ENCODE measurements around the gene PRDM16. TPM values are rescaled to one million over a fixed set of nuclear protein-coding genes. Genes with fewer than 3 reads are reported as not detected.

Gene PRDM16
- total and polyA plus RNA-seq, 2 experiments from 2014 or later: 0.14 to 0.16 TPM

DNA sequence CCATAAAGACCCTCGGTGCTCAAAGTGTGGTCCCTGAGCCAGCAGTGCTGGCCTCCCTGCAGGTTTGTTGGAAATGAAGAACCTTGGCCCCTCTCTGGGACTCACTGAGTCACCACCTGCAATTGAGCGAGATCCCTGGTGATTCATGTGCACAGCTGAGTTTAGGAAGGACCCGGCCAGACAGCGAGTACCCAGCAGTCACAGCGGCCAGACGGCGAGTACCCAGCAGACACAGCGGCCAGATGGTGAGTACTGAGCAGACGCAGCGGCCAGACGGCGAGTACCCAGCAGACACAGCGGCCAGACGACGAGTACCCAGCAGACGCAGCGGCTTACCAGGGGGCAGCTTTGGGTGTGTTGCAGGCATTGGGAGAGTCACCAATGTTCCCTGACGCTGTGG lies 123.8 kb downstream of the PRDM16 start:
- Histone ChIP-seq H3F3A (replicated peaks; ENCODE audit: low read depth) (no peaks in the 10 kb centered on the region), H3K27me3 (ENCODE audit: insufficient read depth) (no peaks in the 10 kb centered on the region), H3K79me2 (replicated peaks; ENCODE audit: insufficient read depth) (no peaks in the 10 kb centered on the region), H3K4me3 (no peak overlapping the region), H3K9me2 (ENCODE audit: insufficient read depth) (no peaks in the 10 kb centered on the region), H4K20me1 (replicated peaks; ENCODE audit: insufficient read depth) (no peaks in the 10 kb centered on the region), H3K4me1 (ENCODE audit: insufficient read depth) (no peaks in the 10 kb centered on the region), H3K27ac (ENCODE audit: low read depth) (no peak overlapping the region), H3K36me3 (ENCODE audit: insufficient read depth) (no peaks in the 10 kb centered on the region), H3K4me2 (no peak overlapping the region), H2AFZ (no peak overlapping the region)
- DNase-seq (ENCODE audit: low spot score) (no peak), ATAC-seq (no peak)
- Mint-ChIP-seq H3K4me3 (no peak overlapping the region), H3K27me3 (ENCODE audit: insufficient read depth, low read depth, poor library complexity) (peaks cover 8% of the 10 kb centered on the region), H3K36me3 (ENCODE audit: low read depth) (no peaks in the 10 kb centered on the region), H3K9me3 (peaks cover 4% of the 10 kb centered on the region; the same call in 2 of the 3 replicates), H3K27ac (no peak overlapping the region), H3K4me1 (peaks cover 8% of the 10 kb centered on the region)
- no peak for TF ChIP-seq STAT1 (IDR thresholded peaks at IDR 0.05; ENCODE audit: unreplicated experiment)
- TF ChIP-seq CREB1 (CRISPR knock-in tag; IDR thresholded peaks at IDR 0.05; ENCODE audit: low read depth): no peak
- TF ChIP-seq NANOG (IDR thresholded peaks at IDR 0.05; ENCODE audit: borderline replicate concordance): no peak
- TF ChIP-seq ZNF114 (CRISPR knock-in tag; IDR thresholded peaks at IDR 0.05): no peak
- TF ChIP-seq EZH2phosphoT487 (IDR thresholded peaks at IDR 0.05; ENCODE audit: unreplicated experiment): no peak

DNA sequence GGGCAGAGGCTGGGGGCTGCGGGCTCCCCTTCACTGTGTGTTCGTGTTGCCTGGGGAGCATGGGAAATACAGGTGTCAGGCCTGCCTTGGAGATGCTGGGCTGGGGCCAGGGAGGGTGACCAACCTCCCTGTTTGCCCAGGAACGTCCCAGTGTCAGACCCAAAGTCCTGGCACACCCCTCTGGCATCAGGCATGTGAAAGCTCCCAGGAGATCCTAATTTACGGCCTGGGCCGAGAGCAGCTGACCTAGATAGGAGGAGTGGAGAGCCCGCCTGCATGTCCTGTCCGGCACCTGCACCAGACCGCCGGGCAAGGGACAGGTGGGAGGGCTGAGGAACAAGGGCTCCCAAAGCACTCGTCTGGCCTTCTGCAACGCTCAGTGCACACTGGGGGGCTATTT lies 124.8 kb downstream of the PRDM16 start:
- H3F3A ChIP-seq (replicated peaks; ENCODE audit: low read depth): no peaks in the 10 kb centered on the region
- TF ChIP-seq CREB1 (CRISPR knock-in tag; IDR thresholded peaks at IDR 0.05; ENCODE audit: low read depth) (no peak), POLR2AphosphoS5 (IDR thresholded peaks at IDR 0.05; ENCODE audit: low read depth) (no peak), ZNF114 (CRISPR knock-in tag; IDR thresholded peaks at IDR 0.05) (no peak), NANOG (IDR thresholded peaks at IDR 0.05; ENCODE audit: borderline replicate concordance) (no peak), STAT1 (IDR thresholded peaks at IDR 0.05; ENCODE audit: unreplicated experiment) (no peak), EZH2phosphoT487 (IDR thresholded peaks at IDR 0.05; ENCODE audit: unreplicated experiment) (no peak)
- TF ChIP-seq, protein P1, sequence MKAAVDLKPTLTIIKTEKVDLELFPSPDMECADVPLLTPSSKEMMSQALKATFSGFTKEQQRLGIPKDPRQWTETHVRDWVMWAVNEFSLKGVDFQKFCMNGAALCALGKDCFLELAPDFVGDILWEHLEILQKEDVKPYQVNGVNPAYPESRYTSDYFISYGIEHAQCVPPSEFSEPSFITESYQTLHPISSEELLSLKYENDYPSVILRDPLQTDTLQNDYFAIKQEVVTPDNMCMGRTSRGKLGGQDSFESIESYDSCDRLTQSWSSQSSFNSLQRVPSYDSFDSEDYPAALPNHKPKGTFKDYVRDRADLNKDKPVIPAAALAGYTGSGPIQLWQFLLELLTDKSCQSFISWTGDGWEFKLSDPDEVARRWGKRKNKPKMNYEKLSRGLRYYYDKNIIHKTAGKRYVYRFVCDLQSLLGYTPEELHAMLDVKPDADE (IDR thresholded peaks at IDR 0.05): no peak
- TF ChIP-seq, protein P2, sequence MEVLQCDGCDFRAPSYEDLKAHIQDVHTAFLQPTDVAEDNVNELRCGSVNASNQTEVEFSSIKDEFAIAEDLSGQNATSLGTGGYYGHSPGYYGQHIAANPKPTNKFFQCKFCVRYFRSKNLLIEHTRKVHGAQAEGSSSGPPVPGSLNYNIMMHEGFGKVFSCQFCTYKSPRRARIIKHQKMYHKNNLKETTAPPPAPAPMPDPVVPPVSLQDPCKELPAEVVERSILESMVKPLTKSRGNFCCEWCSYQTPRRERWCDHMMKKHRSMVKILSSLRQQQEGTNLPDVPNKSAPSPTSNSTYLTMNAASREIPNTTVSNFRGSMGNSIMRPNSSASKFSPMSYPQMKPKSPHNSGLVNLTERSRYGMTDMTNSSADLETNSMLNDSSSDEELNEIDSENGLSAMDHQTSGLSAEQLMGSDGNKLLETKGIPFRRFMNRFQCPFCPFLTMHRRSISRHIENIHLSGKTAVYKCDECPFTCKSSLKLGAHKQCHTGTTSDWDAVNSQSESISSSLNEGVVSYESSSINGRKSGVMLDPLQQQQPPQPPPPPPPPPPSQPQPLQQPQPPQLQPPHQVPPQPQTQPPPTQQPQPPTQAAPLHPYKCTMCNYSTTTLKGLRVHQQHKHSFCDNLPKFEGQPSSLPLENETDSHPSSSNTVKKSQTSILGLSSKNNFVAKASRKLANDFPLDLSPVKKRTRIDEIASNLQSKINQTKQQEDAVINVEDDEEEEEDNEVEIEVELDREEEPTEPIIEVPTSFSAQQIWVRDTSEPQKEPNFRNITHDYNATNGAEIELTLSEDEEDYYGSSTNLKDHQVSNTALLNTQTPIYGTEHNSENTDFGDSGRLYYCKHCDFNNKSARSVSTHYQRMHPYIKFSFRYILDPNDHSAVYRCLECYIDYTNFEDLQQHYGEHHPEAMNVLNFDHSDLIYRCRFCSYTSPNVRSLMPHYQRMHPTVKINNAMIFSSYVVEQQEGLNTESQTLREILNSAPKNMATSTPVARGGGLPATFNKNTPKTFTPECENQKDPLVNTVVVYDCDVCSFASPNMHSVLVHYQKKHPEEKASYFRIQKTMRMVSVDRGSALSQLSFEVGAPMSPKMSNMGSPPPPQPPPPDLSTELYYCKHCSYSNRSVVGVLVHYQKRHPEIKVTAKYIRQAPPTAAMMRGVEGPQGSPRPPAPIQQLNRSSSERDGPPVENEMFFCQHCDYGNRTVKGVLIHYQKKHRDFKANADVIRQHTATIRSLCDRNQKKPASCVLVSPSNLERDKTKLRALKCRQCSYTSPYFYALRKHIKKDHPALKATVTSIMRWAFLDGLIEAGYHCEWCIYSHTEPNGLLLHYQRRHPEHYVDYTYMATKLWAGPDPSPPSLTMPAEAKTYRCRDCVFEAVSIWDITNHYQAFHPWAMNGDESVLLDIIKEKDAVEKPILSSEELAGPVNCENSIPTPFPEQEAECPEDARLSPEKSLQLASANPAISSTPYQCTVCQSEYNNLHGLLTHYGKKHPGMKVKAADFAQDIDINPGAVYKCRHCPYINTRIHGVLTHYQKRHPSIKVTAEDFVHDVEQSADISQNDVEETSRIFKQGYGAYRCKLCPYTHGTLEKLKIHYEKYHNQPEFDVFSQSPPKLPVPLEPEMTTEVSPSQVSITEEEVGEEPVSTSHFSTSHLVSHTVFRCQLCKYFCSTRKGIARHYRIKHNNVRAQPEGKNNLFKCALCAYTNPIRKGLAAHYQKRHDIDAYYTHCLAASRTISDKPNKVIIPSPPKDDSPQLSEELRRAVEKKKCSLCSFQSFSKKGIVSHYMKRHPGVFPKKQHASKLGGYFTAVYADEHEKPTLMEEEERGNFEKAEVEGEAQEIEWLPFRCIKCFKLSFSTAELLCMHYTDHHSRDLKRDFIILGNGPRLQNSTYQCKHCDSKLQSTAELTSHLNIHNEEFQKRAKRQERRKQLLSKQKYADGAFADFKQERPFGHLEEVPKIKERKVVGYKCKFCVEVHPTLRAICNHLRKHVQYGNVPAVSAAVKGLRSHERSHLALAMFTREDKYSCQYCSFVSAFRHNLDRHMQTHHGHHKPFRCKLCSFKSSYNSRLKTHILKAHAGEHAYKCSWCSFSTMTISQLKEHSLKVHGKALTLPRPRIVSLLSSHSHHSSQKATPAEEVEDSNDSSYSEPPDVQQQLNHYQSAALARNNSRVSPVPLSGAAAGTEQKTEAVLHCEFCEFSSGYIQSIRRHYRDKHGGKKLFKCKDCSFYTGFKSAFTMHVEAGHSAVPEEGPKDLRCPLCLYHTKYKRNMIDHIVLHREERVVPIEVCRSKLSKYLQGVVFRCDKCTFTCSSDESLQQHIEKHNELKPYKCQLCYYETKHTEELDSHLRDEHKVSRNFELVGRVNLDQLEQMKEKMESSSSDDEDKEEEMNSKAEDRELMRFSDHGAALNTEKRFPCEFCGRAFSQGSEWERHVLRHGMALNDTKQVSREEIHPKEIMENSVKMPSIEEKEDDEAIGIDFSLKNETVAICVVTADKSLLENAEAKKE (CRISPR knock-in tag; IDR thresholded peaks at IDR 0.05): no peak
- TF ChIP-seq, protein P3, sequence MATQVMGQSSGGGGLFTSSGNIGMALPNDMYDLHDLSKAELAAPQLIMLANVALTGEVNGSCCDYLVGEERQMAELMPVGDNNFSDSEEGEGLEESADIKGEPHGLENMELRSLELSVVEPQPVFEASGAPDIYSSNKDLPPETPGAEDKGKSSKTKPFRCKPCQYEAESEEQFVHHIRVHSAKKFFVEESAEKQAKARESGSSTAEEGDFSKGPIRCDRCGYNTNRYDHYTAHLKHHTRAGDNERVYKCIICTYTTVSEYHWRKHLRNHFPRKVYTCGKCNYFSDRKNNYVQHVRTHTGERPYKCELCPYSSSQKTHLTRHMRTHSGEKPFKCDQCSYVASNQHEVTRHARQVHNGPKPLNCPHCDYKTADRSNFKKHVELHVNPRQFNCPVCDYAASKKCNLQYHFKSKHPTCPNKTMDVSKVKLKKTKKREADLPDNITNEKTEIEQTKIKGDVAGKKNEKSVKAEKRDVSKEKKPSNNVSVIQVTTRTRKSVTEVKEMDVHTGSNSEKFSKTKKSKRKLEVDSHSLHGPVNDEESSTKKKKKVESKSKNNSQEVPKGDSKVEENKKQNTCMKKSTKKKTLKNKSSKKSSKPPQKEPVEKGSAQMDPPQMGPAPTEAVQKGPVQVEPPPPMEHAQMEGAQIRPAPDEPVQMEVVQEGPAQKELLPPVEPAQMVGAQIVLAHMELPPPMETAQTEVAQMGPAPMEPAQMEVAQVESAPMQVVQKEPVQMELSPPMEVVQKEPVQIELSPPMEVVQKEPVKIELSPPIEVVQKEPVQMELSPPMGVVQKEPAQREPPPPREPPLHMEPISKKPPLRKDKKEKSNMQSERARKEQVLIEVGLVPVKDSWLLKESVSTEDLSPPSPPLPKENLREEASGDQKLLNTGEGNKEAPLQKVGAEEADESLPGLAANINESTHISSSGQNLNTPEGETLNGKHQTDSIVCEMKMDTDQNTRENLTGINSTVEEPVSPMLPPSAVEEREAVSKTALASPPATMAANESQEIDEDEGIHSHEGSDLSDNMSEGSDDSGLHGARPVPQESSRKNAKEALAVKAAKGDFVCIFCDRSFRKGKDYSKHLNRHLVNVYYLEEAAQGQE (IDR thresholded peaks at IDR 0.05; ENCODE audit: unreplicated experiment): no peak

More for the DNA sequence above, 124.8 kb downstream of the PRDM16 start:
- H2AFZ ChIP-seq: no peak overlapping the region
- H3K4me2 ChIP-seq: no peak overlapping the region
- no peaks in the 10 kb centered on the region for H3K9me2 ChIP-seq (ENCODE audit: insufficient read depth)
- Mint-ChIP-seq H3K4me3 (no peak overlapping the region), H3K9me3 (peaks cover 4% of the 10 kb centered on the region; the same call in 2 of the 3 replicates), H3K36me3 (ENCODE audit: low read depth) (no peaks in the 10 kb centered on the region), H3K27ac (no peak overlapping the region), H3K4me1 (peaks cover 8% of the 10 kb centered on the region), H3K27me3 (ENCODE audit: insufficient read depth, low read depth, poor library complexity) (peaks cover 6% of the 10 kb centered on the region)
- no peaks in the 10 kb centered on the region for H3K4me1 ChIP-seq (ENCODE audit: insufficient read depth)
- no peaks in the 10 kb centered on the region for H3K36me3 ChIP-seq (ENCODE audit: insufficient read depth)
- ATAC-seq: no peak
- no peak overlapping the region for H3K27ac ChIP-seq (ENCODE audit: low read depth)
- no peak for DNase-seq (ENCODE audit: low spot score)
- H3K27me3 ChIP-seq (ENCODE audit: insufficient read depth): no peaks in the 10 kb centered on the region
- no peak overlapping the region for H3K4me3 ChIP-seq
- no peaks in the 10 kb centered on the region for H4K20me1 ChIP-seq (replicated peaks; ENCODE audit: insufficient read depth)
- no peaks in the 10 kb centered on the region for H3K79me2 ChIP-seq (replicated peaks; ENCODE audit: insufficient read depth)

All from GM23338 (cell line).